Thyroid gland (tissue), 4 donors: Measurements from ENCODE around the gene RCE1. TPM values are rescaled to one million over a fixed set of nuclear protein-coding genes. Genes with fewer than 3 reads are reported as not detected.

Source experiments
- DNase-seq, 2 donors: peaks; one replicate each; pipeline ENCODE4 v3.0.0-alpha.2; 2019
- H3K27ac ChIP-seq, 3 donors: fragments of 200-600 bp; sonication (generic); 1 replicate in 2 of 3; 2 replicates in 1 of 3; pipeline ENCODE4 v1.5.1; 2016 to 2019; ENCODE audit warnings: mild to moderate bottlenecking in 1 of 3, moderate library complexity in 1 of 3
- H3K27me3 ChIP-seq: fragments of 200-600 bp; sonication (generic); one replicate; pipeline ENCODE4 v1.5.1; 2019
- H3K36me3 ChIP-seq, 2 donors: fragments of 200-600 bp; sonication (generic); one replicate each; pipeline ENCODE4 v1.5.1; 2016 to 2019
- H3K4me1 ChIP-seq, 2 donors: fragments of 200-600 bp; sonication (generic); one replicate each; pipeline ENCODE4 v1.5.1; 2017 to 2019
- H3K4me3 ChIP-seq, 3 donors: fragments of 200-600 bp; sonication (generic); replicated peaks in 1 of 3; 1 replicate in 2 of 3; 2 replicates in 1 of 3; pipeline ENCODE4 v1.5.1; 2016; ENCODE audit warnings: mild to moderate bottlenecking in 1 of 3
- H3K9me3 ChIP-seq: fragments of 200-600 bp; sonication (generic); one replicate; pipeline ENCODE4 v1.5.1; 2017
- CTCF ChIP-seq, 6 experiments: fragments of 200-600 bp in 3 of 6; fragments of 450-650 bp in 3 of 6; sonication (generic) in 3 of 6; IDR thresholded peaks; one replicate each; pipeline ENCODE4 v1.5.1; 2016 to 2019; ENCODE audit warnings: antibody characterized with exemption in 6 of 6, mild to moderate bottlenecking in 2 of 6, inconsistent platforms in 1 of 6, moderate library complexity in 1 of 6
- POLR2A ChIP-seq, 2 donors: fragments of 450-650 bp; IDR thresholded peaks; one replicate each; pipeline ENCODE4 v1.6.1; 2017; ENCODE audit warnings: antibody characterized with exemption in 2 of 2, mild to moderate bottlenecking in 2 of 2, moderate library complexity in 1 of 2
- WGBS, 2 donors: methylation state at CpG; one replicate each; pipeline ENCODE4 v1.1.5; 2017; 5-methylcytosine and 5-hydroxymethylcytosine counted together
- intact Hi-C: fragments of 100-400 bp; cut with DNase I; formaldehyde crosslinking; loops from one replicate; pipeline ENCODE4 v1.15.1; 2023
- total RNA-seq, 4 donors: library from RNA; depleted of rRNA; stranded (reverse); fragments of >200 nt; gene quantifications; one replicate each; pipeline ENCODE4 v1.2.3, GENCODE V29; 2016

Gene RCE1
- total RNA-seq, 4 donors from 2014 or later = 10.8 to 23.6 (median 16.1) TPM

DNA sequence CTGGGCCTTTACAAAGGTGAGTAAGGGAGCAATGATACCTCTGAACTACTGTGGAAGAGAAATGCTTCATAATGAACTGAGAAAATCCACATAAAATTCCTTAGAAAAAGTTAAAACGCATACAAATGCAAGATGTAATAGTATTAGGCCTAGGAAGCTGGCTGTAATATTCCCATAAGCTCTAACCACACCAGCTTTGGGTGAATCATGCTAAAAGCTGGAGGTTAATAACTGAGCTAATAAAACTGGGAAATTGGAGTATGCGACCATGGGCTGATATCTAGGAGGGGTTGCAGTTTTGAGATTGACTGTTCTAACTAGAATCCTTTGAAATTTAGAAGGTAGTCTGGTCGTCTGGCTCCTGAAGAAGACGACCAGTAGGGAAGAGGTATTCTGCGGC is 28.6 kb upstream of the RCE1 start:
- H3K27me3 ChIP-seq = no peaks in the 10 kb centered on the region
- intact Hi-C loops = no loop called here
- DNase-seq = no peak
- H3K27ac ChIP-seq = no peak overlapping the region
- no peaks in the 10 kb centered on the region for H3K4me1 ChIP-seq
- 91 to 93% methylated on average over 5 of the region's 5 CpGs for WGBS, 2 donors
- H3K4me3 ChIP-seq = no peak overlapping the region
- no peaks in the 10 kb centered on the region for H3K36me3 ChIP-seq
- TF ChIP-seq CTCF (IDR thresholded peaks at IDR 0.05) (no peak), POLR2A (IDR thresholded peaks at IDR 0.05) (no peak)
- no peaks in the 10 kb centered on the region for H3K9me3 ChIP-seq

DNA sequence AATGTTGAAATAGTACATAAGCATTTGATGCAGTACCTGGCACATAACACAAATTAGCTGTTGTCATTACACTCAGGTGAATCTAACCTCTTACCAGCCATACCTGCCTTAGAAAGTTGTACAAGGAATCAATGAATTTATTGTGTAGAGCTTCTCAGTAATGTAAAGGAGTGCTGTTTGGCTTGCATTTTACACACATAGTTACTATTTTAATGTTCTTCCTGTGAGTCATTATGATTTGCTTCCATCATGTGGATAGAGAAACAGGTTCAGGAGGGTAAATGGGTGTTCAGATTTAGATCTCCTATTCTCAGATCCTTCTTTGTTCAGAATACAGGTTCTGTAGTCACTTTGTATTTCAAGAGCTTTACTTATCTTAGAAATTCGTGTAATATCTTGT is 27.6 kb upstream of the RCE1 start:
- DNase-seq = no peak
- intact Hi-C loops = no loop called here
- H3K27me3 ChIP-seq = no peaks in the 10 kb centered on the region
- H3K36me3 ChIP-seq = no peaks in the 10 kb centered on the region
- WGBS, 2 donors = 83 to 96% methylated on average over 1 of the region's 1 CpG
- H3K9me3 ChIP-seq = no peaks in the 10 kb centered on the region
- no peak overlapping the region for H3K4me3 ChIP-seq
- H3K27ac ChIP-seq = no peak overlapping the region
- TF ChIP-seq POLR2A (IDR thresholded peaks at IDR 0.05) (no peak), CTCF (IDR thresholded peaks at IDR 0.05) (no peak)
- H3K4me1 ChIP-seq = no peaks in the 10 kb centered on the region

GRCh38 chr11:66818231-66818955 is 24.8 kb upstream of the RCE1 start:
- H3K9me3 ChIP-seq = no peaks in the 10 kb centered on the region
- H3K4me3 ChIP-seq = no peak overlapping the region
- H3K4me1 ChIP-seq = no peaks in the 10 kb centered on the region
- no peak overlapping the region for H3K27ac ChIP-seq
- TF ChIP-seq CTCF (IDR thresholded peaks at IDR 0.05) (no peak), POLR2A (IDR thresholded peaks at IDR 0.05) (no peak)
- WGBS, 2 donors = 86 to 87% methylated on average over 3 of the region's 3 CpGs
- intact Hi-C loops = no loop called here
- no peaks in the 10 kb centered on the region for H3K27me3 ChIP-seq
- H3K36me3 ChIP-seq = no peaks in the 10 kb centered on the region
- DNase-seq = no peak

GRCh38 chr11:66820381-66820780 is 22.9 kb upstream of the RCE1 start:
- no peak for TF ChIP-seq CTCF (IDR thresholded peaks at IDR 0.05)
- no peak for TF ChIP-seq POLR2A (IDR thresholded peaks at IDR 0.05)
- Histone ChIP-seq H3K27me3 (no peaks in the 10 kb centered on the region), H3K27ac (no peak overlapping the region), H3K4me3 (no peak overlapping the region), H3K4me1 (no peaks in the 10 kb centered on the region), H3K9me3 (no peaks in the 10 kb centered on the region), H3K36me3 (no peaks in the 10 kb centered on the region)
- intact Hi-C loops = no loop called here
- DNase-seq = no peak
- WGBS, 2 donors = 79 to 88% methylated on average over 3 of the region's 3 CpGs

DNA sequence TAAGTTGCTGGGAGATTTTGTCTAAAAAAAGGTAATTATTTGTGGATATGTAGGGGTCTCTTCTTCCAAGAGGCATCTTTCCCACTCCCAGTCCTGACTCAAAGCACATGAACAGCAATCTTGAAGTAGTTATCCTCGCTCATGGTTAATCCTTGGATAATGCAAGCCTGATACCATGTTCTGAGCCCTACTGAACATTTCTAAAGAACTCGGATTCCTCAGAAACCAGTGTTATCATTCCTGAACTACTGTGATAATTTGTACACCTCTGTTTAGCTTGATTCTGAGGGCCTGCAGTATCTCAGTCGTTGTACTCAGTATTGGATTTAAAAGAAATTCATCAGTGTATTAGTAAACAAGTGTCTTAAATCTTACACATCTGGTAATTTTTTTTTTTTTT is 22.3 kb upstream of the RCE1 start:
- Histone ChIP-seq H3K27me3 (no peaks in the 10 kb centered on the region), H3K4me1 (no peaks in the 10 kb centered on the region), H3K36me3 (no peaks in the 10 kb centered on the region), H3K4me3 (no peak overlapping the region), H3K9me3 (no peaks in the 10 kb centered on the region), H3K27ac (no peak overlapping the region)
- intact Hi-C loops = no loop called here
- no peak for DNase-seq
- 92 to 93% methylated on average over 3 of the region's 3 CpGs for WGBS, 2 donors
- TF ChIP-seq CTCF (IDR thresholded peaks at IDR 0.05) (no peak), POLR2A (IDR thresholded peaks at IDR 0.05) (no peak)
